Endothelial cell of umbilical vein (primary cell): ENCODE data around the gene ANKRD50. TPM values are rescaled to one million over a fixed set of nuclear protein-coding genes. Genes with fewer than 3 reads are reported as not detected.

ENCODE experiments used
- BruUV-seq: library from RNA; stranded (reverse); fragments of 400-500 nt; replicated peaks from 2 replicates; lab custom pipeline; 2021; lab: Mats Ljungman, UMichigan
- CTCF ChIA-PET: fragments of 300-600, 350-600 bp; sonication (Branson Sonifier 250); formaldehyde crosslinking; loops from one replicate; lab custom pipeline; 2021; ENCODE audit warnings: antibody characterized with exemption, inconsistent platforms; lab: Charles Lee
- POLR2A ChIA-PET: fragments of 300-600, 350-600 bp; sonication (Branson Sonifier 250); formaldehyde crosslinking; loops from one replicate; lab custom pipeline; 2021; ENCODE audit warnings: antibody characterized with exemption, inconsistent platforms; lab: Charles Lee
- DNase-seq: peaks from one replicate; pipeline ENCODE4 v3.0.0-alpha.2; 2011; ENCODE audit warnings: low read depth, low spot score
- FAIRE-seq: peaks from 2 replicates; lab custom pipeline; 2011; peaks lifted over from hg19 to GRCh38; lab: Jason Lieb, UNC
- H2AFZ ChIP-seq: 2 replicates; pipeline ENCODE4 v1.6.0; 2012; ENCODE audit warnings: low read depth, low read length, control low read depth, inconsistent platforms
- H3K27ac ChIP-seq: 2 replicates; pipeline ENCODE4 v1.5.1; 2011; ENCODE audit warnings: low read depth, mild to moderate bottlenecking, control low read depth, low read length, moderate library complexity; ENCODE audit not compliant: insufficient read depth
- H3K27me3 ChIP-seq, 2 experiments: 2 replicates each; pipeline versions ENCODE4 v1.6.0 to v1.6.1; 2011; ENCODE audit warnings: low read length in 2 of 2, mixed read lengths in 1 of 2; ENCODE audit not compliant: control insufficient read depth in 2 of 2, insufficient read depth in 2 of 2
- H3K36me3 ChIP-seq, 2 experiments: 2 replicates in 1 of 2; 3 replicates in 1 of 2; pipeline ENCODE4 v1.5.1; 2011; ENCODE audit warnings: low read length in 2 of 2, mild to moderate bottlenecking in 1 of 2, moderate library complexity in 1 of 2; ENCODE audit not compliant: control insufficient read depth in 2 of 2, insufficient read depth in 2 of 2; ENCODE audit errors: extremely low read depth in 1 of 2
- H3K4me1 ChIP-seq: 3 replicates; pipeline ENCODE4 v1.5.1; 2011; ENCODE audit warnings: mild to moderate bottlenecking, low read length; ENCODE audit not compliant: control insufficient read depth, insufficient read depth; ENCODE audit errors: extremely low read depth
- H3K4me2 ChIP-seq: 2 replicates; pipeline ENCODE4 v1.6.1; 2011; ENCODE audit warnings: low read length, control low read depth, mixed read lengths; ENCODE audit not compliant: insufficient read depth
- H3K4me3 ChIP-seq, 3 experiments: fragments of 200-600 bp in 1 of 3; sonication (generic), shearing (Covaris generic) in 1 of 3; replicated peaks in 1 of 3; 2 replicates each; pipeline ENCODE4 v1.5.1; 2011 to 2016; ENCODE audit warnings: control low read depth in 3 of 3, low read length in 3 of 3, mild to moderate bottlenecking in 2 of 3, inconsistent platforms in 1 of 3, low read depth in 1 of 3, moderate library complexity in 1 of 3; ENCODE audit not compliant: insufficient read depth in 1 of 3
- H3K79me2 ChIP-seq: 2 replicates; pipeline ENCODE4 v1.6.0; 2012; ENCODE audit warnings: low read length, inconsistent platforms; ENCODE audit not compliant: control insufficient read depth, insufficient read depth
- H3K9ac ChIP-seq: replicated peaks from 2 replicates; pipeline ENCODE3; 2011; ENCODE audit warnings: low read length, control low read depth; ENCODE audit not compliant: insufficient read depth; ENCODE audit errors: extremely low read depth
- H3K9me1 ChIP-seq: replicated peaks from 3 replicates; pipeline ENCODE4 v1.6.0; 2011; ENCODE audit warnings: mild to moderate bottlenecking, low read length; ENCODE audit not compliant: control insufficient read depth, insufficient read depth; ENCODE audit errors: extremely low read depth
- H3K9me3 ChIP-seq: replicated peaks from 2 replicates; pipeline ENCODE4 v1.5.1; 2012; ENCODE audit warnings: low read length, inconsistent platforms; ENCODE audit not compliant: control insufficient read depth, insufficient read depth
- H4K20me1 ChIP-seq: replicated peaks from 2 replicates; pipeline ENCODE3; 2011; ENCODE audit warnings: mild to moderate bottlenecking, low read length; ENCODE audit not compliant: control insufficient read depth, insufficient read depth; ENCODE audit errors: extremely low read depth
- CTCF ChIP-seq, 2 donors: IDR thresholded peaks; 1 replicate in 1 of 2; 2 replicates in 1 of 2; pipeline ENCODE4 v1.5.1; 2011; ENCODE audit warnings: low read length in 2 of 2, mild to moderate bottlenecking in 2 of 2, moderate library complexity in 2 of 2, control low read depth in 1 of 2, inconsistent platforms in 1 of 2, low read depth in 1 of 2; ENCODE audit not compliant: insufficient read depth in 1 of 2; ENCODE audit errors: extremely low read depth in 1 of 2
- EZH2 ChIP-seq: IDR thresholded peaks from 2 replicates; pipeline ENCODE4 v1.6.1; 2012; ENCODE audit warnings: borderline replicate concordance, low read depth, mild to moderate bottlenecking, moderate library complexity, low read length, inconsistent platforms; ENCODE audit not compliant: severe bottlenecking
- FOS ChIP-seq: IDR thresholded peaks from 2 replicates; pipeline ENCODE4 v1.6.1; 2011; ENCODE audit warnings: mild to moderate bottlenecking, low read length, moderate library complexity, borderline replicate concordance; ENCODE audit not compliant: insufficient read depth
- GATA2 ChIP-seq: IDR thresholded peaks from 2 replicates; pipeline ENCODE4 v1.7.0; 2011; ENCODE audit warnings: low read depth, mild to moderate bottlenecking, moderate library complexity, mixed read lengths, low read length; ENCODE audit not compliant: insufficient read length, insufficient read depth
- JUN ChIP-seq: IDR thresholded peaks from 2 replicates; pipeline ENCODE4 v1.6.1; 2011; ENCODE audit warnings: borderline replicate concordance, low read depth; ENCODE audit not compliant: insufficient read length, insufficient read depth
- MAX ChIP-seq: IDR thresholded peaks from 2 replicates; pipeline ENCODE4 v1.6.1; 2011; ENCODE audit not compliant: insufficient read depth, insufficient read length
- MYC ChIP-seq: IDR thresholded peaks from one replicate; pipeline ENCODE4 v1.6.1; 2011; ENCODE audit warnings: mild to moderate bottlenecking, low read depth, low read length
- POLR2A ChIP-seq: IDR thresholded peaks from 2 replicates; pipeline ENCODE4 v1.6.1; 2012; ENCODE audit warnings: low read depth, mild to moderate bottlenecking, control low read depth, low read length
- POLR2AphosphoS5 ChIP-seq: IDR thresholded peaks from 2 replicates; pipeline ENCODE4 v1.6.1; 2012; ENCODE audit warnings: low read depth, mild to moderate bottlenecking, control low read depth, low read length, moderate library complexity; ENCODE audit not compliant: insufficient read depth
- dilution Hi-C: fragments of 300-500 bp; cut with MboI; formaldehyde crosslinking; loops from one replicate; pipeline ENCODE4 v1.15.0; 2019; ENCODE audit warnings: low sequenced_read_pairs; ENCODE audit not compliant: extremely low pct_ligation_motif_present
- intact Hi-C: fragments of 100-400 bp; cut with micrococcal nuclease; formaldehyde crosslinking; loops from one replicate; pipeline ENCODE4 v1.10.0; 2022
- polyA plus RNA-seq, 4 experiments: library from polyadenylated mRNA; depleted of rRNA in 3 of 4; stranded (reverse) in 3 of 4; unstranded in 1 of 4; fragments of >200 nt; gene quantifications; 2 replicates each; pipeline versions ENCODE4 v1.2.1 to v1.2.3, GENCODE V29; 2011 to 2012; ENCODE audit warnings: missing spikeins in 1 of 4
- total RNA-seq: library from RNA; stranded (reverse); gene quantifications from 2 replicates; pipeline ENCODE4 v1.2.3, GENCODE V29; 2021

Gene ANKRD50
- total and polyA plus RNA-seq, 2 donors (not counting 3 experiments of a cell fraction or from before 2014, with no cell fraction given) = 24.5 to 63.6 TPM

- H3K4me2 ChIP-seq = no peak overlapping the region
- H4K20me1 ChIP-seq = peaks cover 7% of the 10 kb centered on the region
- no peaks in the 10 kb centered on the region for H3K9me1 ChIP-seq
- H3K9me3 ChIP-seq = no peaks in the 10 kb centered on the region
- H3K36me3 ChIP-seq = peaks cover 7 to 25% of the 10 kb centered on the region in 2 experiments
- POLR2A ChIA-PET = no interaction called here
- TF ChIP-seq MYC (no peak), POLR2AphosphoS5 (peak; percentile 9)
- no peak overlapping the region for H3K9ac ChIP-seq
- H3K27me3 ChIP-seq = no peaks in the 10 kb centered on the region
- DNase-seq (no peak), FAIRE-seq (no peak)
- H3K27ac ChIP-seq = no peak overlapping the region
- no peak overlapping the region for H2AFZ ChIP-seq
- dilution Hi-C loops (no loop called here), intact Hi-C loops (no loop called here)
- CTCF ChIA-PET = no interaction called here
- H3K79me2 ChIP-seq = peaks cover 100% of the 10 kb centered on the region
- H3K4me3 ChIP-seq = no peak overlapping the region
- no TSS peak for BruUV-seq
- peaks cover 5% of the 10 kb centered on the region for H3K4me1 ChIP-seq
These were observed 15.1 kb downstream of the ANKRD50 start for GRCh38 chr4:124697441-124697840.

- Histone ChIP-seq H3K79me2 (peaks cover 98% of the 10 kb centered on the region), H3K4me1 (peaks cover 8% of the 10 kb centered on the region), H3K9me3 (no peaks in the 10 kb centered on the region), H3K36me3 (peaks cover 7 to 23% of the 10 kb centered on the region in 2 experiments), H3K27me3 (no peaks in the 10 kb centered on the region), H3K9ac (no peak overlapping the region), H3K27ac (no peak overlapping the region), H3K4me3 (no peak overlapping the region), H4K20me1 (peaks cover 7% of the 10 kb centered on the region), H3K9me1 (no peaks in the 10 kb centered on the region), H2AFZ (no peak overlapping the region), H3K4me2 (no peak overlapping the region)
- TF ChIP-seq JUN (no peak), EZH2 (no peak), GATA2 (no peak), MAX (no peak), CTCF (IDR thresholded peaks at IDR 0.05; ENCODE audit: extremely low read depth in 1 of 2, insufficient read depth in 1 of 2, low read depth in 1 of 2, low read length in 2 of 2) (no peak), POLR2AphosphoS5 (no peak), FOS (no peak), POLR2A (no peak), MYC (no peak)
- dilution Hi-C loops = no loop called here
- CTCF ChIA-PET = interaction anchor here (1.0 to 1.7 kb wide), 3 partner anchors 10 to 19 kb away, joined by 3 to 5 read pairs (median 3); no protein-coding TSS in a partner anchor
- DNase-seq (no peak), FAIRE-seq (no peak)
- no TSS peak for BruUV-seq
- POLR2A ChIA-PET = no interaction called here
- intact Hi-C loops = no loop called here
These were observed 16.4 kb downstream of the ANKRD50 start for GRCh38 chr4:124696182-124696581.
